C4-2B (cell line): Measurements from ENCODE around the gene DEFB126.

Source experiments
- CTCF ChIP-seq: fragments of 450-650 bp; conservative IDR thresholded peaks from 2 replicates; pipeline ENCODE4 v1.5.1; 2017; ENCODE audit warnings: mild to moderate bottlenecking
- ZFX ChIP-seq: fragments of 450-650 bp; IDR thresholded peaks from 2 replicates; pipeline ENCODE4 v1.6.1; 2017

DNA sequence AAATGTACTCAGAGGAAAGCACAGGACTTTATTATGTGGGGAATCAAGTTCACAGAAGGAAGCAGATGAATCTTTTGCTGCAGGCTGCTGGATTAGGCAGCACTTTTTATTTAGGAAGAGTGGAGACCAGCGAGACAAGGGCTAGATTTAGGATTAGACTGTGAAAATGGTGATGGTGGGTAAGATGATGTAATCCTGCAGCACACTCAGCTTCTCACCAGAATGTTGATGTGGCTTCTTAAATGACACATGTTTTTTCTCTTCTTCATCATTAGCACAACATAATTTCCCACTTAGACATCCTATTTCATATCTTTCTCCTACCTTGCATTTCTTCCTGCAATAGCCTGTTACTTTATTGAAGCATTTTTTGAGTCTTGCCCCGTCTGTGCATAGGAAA is 45.3 kb downstream of the DEFB126 start:
- TF ChIP-seq CTCF, result no peak
- TF ChIP-seq ZFX, result no peak
